HCT116 (cell line): ENCODE measurements around the gene KRTAP21-1. TPM values are rescaled to one million over a fixed set of nuclear protein-coding genes. Genes with fewer than 3 reads are reported as not detected.

Experiments used
- ATAC-seq: fragments of 200-7000 bp; cut with Tn5 transposase; 2 replicates; pipeline ENCODE4 v1.9.1; 2020; ENCODE audit warnings: mild to moderate bottlenecking, moderate library complexity
- BruUV-seq: library from RNA; stranded (reverse); fragments of 400-500 nt; replicated peaks from 2 replicates; lab custom pipeline; 2021; lab: Mats Ljungman, UMichigan
- CTCF ChIA-PET: fragments of 300-600 bp; sonication (Branson Sonifier 250); formaldehyde crosslinking; loops from one replicate; lab custom pipeline; 2021; ENCODE audit warnings: antibody characterized with exemption; lab: Charles Lee
- POLR2A ChIA-PET: fragments of 300-600, 350-600 bp; sonication (Branson Sonifier 250); formaldehyde crosslinking; loops from one replicate; lab custom pipeline; 2021; ENCODE audit warnings: antibody characterized with exemption; lab: Charles Lee
- RAD21 ChIA-PET, 2 experiments: fragments of 300-600 bp; sonication (Branson Sonifier 250); formaldehyde crosslinking; loops; one replicate each; lab custom pipeline; 2023; ENCODE audit warnings: low total read pairs in 2 of 2; ENCODE audit not compliant: uncharacterized antibody in 2 of 2, unreplicated experiment in 2 of 2, low non-redundant PET in 1 of 2; lab: Charles Lee
- DNase-seq: peaks from one replicate; pipeline ENCODE4 v3.0.0-alpha.2; 2010; ENCODE audit warnings: low read depth, low spot score
- H2AFZ ChIP-seq: fragments of 200-600 bp; shearing (Covaris generic), sonication (generic); 2 replicates; pipeline ENCODE4 v1.6.1; 2017; ENCODE audit warnings: low read depth, mixed run types, mixed read lengths, antibody characterized with exemption, low read length; ENCODE audit not compliant: poor library complexity, severe bottlenecking
- H3K27ac ChIP-seq: 2 replicates; pipeline ENCODE4 v1.5.1; 2012; ENCODE audit warnings: low read depth, low read length
- H3K27me3 ChIP-seq: fragments of 200-600 bp; sonication (generic); 2 replicates; pipeline ENCODE4 v1.6.1; 2016; ENCODE audit warnings: mixed run types, low read length, mixed read lengths; ENCODE audit not compliant: insufficient read depth
- H3K36me3 ChIP-seq, 2 experiments: fragments of 200-500 bp in 1 of 2; fragments of 200-600 bp in 1 of 2; sonication (Bioruptor generic) in 1 of 2; sonication (generic) in 1 of 2; 2 replicates each; pipeline versions ENCODE4 v1.5.1 to v1.6.1; 2014 to 2016; ENCODE audit warnings: low read length in 2 of 2, inconsistent platforms in 1 of 2, mixed read lengths in 1 of 2, mixed run types in 1 of 2; ENCODE audit not compliant: insufficient read depth in 2 of 2, control insufficient read depth in 1 of 2
- H3K4me1 ChIP-seq, 2 experiments: fragments of 200-600 bp in 1 of 2; sonication (generic) in 1 of 2; 2 replicates each; pipeline versions ENCODE4 v1.5.1 to v1.6.1; 2012 to 2017; ENCODE audit warnings: low read length in 2 of 2, inconsistent platforms in 1 of 2, mild to moderate bottlenecking in 1 of 2, mixed read lengths in 1 of 2, mixed run types in 1 of 2, moderate library complexity in 1 of 2; ENCODE audit not compliant: insufficient read depth in 2 of 2, control insufficient read depth in 1 of 2
- H3K4me2 ChIP-seq: fragments of 200-600 bp; sonication (generic); 2 replicates; pipeline ENCODE4 v1.6.1; 2017; ENCODE audit warnings: mixed run types, low read length, mixed read lengths
- H3K4me3 ChIP-seq, 2 experiments: fragments of 200-600 bp in 1 of 2; sonication (generic) in 1 of 2; replicated peaks in 1 of 2; 2 replicates each; pipeline ENCODE4 v1.5.1; 2011 to 2016; ENCODE audit warnings: low read length in 2 of 2, control low read depth in 1 of 2, low read depth in 1 of 2, mild to moderate bottlenecking in 1 of 2, mixed read lengths in 1 of 2, mixed run types in 1 of 2
- H3K79me2 ChIP-seq: fragments of 200-600 bp; sonication (generic); 2 replicates; pipeline ENCODE4 v1.6.1; 2017; ENCODE audit warnings: mild to moderate bottlenecking, mixed run types, low read length, moderate library complexity, mixed read lengths; ENCODE audit not compliant: insufficient read depth
- H3K9ac ChIP-seq: fragments of 200-600 bp; sonication (generic); 2 replicates; pipeline ENCODE4 v1.6.1; 2016; ENCODE audit warnings: low read length, mixed read lengths
- H3K9me2 ChIP-seq: fragments of 200-600 bp; sonication (generic), shearing (Covaris generic); 2 replicates; pipeline ENCODE4 v1.6.1; 2017; ENCODE audit warnings: mixed run types, mild to moderate bottlenecking, moderate library complexity; ENCODE audit not compliant: insufficient read depth
- H3K9me3 ChIP-seq, 2 experiments: fragments of 200-500 bp in 1 of 2; fragments of 200-600 bp in 1 of 2; sonication (Bioruptor generic) in 1 of 2; sonication (generic) in 1 of 2; 2 replicates each; pipeline ENCODE4 v1.6.1; 2014 to 2017; ENCODE audit warnings: low read length in 2 of 2, mixed read lengths in 2 of 2, inconsistent platforms in 1 of 2, low read depth in 1 of 2, mild to moderate bottlenecking in 1 of 2, mixed run types in 1 of 2, moderate library complexity in 1 of 2; ENCODE audit not compliant: control insufficient read depth in 1 of 2, insufficient read depth in 1 of 2
- H4K20me1 ChIP-seq: fragments of 200-600 bp; sonication (generic), shearing (Covaris generic); 2 replicates; pipeline ENCODE4 v1.6.1; 2017; ENCODE audit warnings: mixed run types, mild to moderate bottlenecking, moderate library complexity; ENCODE audit not compliant: insufficient read depth
- CBX3 ChIP-seq: IDR thresholded peaks from 2 replicates; pipeline ENCODE4 v1.6.1; 2012; ENCODE audit warnings: low read depth
- CEBPB ChIP-seq: IDR thresholded peaks from 2 replicates; pipeline ENCODE4 v1.6.1; 2012; ENCODE audit warnings: low read depth
- EZH2phosphoT487 ChIP-seq: fragments of 200-600 bp; IDR thresholded peaks from 2 replicates; pipeline ENCODE4 v1.6.1; 2018; ENCODE audit warnings: antibody characterized with exemption, borderline replicate concordance
- POLR2AphosphoS5 ChIP-seq: IDR thresholded peaks from 2 replicates; pipeline ENCODE4 v1.6.1; 2011; ENCODE audit warnings: mild to moderate bottlenecking, low read depth, low read length, moderate library complexity
- RAD21 ChIP-seq: IDR thresholded peaks from 2 replicates; pipeline ENCODE4 v1.6.1; 2012; ENCODE audit warnings: low read depth, mild to moderate bottlenecking
- SRF ChIP-seq: IDR thresholded peaks from 2 replicates; pipeline ENCODE4 v1.6.1; 2012; ENCODE audit warnings: low read depth
- TCF7L2 ChIP-seq: IDR thresholded peaks from 2 replicates; pipeline ENCODE4 v1.7.0; 2011; ENCODE audit warnings: borderline replicate concordance, inconsistent platforms; ENCODE audit not compliant: insufficient read depth, insufficient read length; ENCODE audit errors: extremely low read depth
- ZFX ChIP-seq: fragments of 450-650 bp; IDR thresholded peaks from 2 replicates; pipeline ENCODE4 v1.6.1; 2017
- ZNF274 ChIP-seq: fragments of 200-500 bp; sonication (Bioruptor generic); IDR thresholded peaks from 2 replicates; pipeline ENCODE4 v1.6.1; 2014; ENCODE audit warnings: mild to moderate bottlenecking, low read depth, low read length, inconsistent platforms
- intact Hi-C: fragments of 100-400 bp; cut with micrococcal nuclease; formaldehyde crosslinking; loops from 2 replicates; pipeline ENCODE4 v1.10.0; 2022
- total RNA-seq: library from RNA; stranded (reverse); gene quantifications from one replicate; pipeline ENCODE4 v1.2.1, GENCODE V29; 2021; ENCODE audit not compliant: unreplicated experiment
- TF ChIP-seq, protein P1 (sequence below): IDR thresholded peaks from 2 replicates; pipeline ENCODE4 v1.6.1; 2011; ENCODE audit warnings: mild to moderate bottlenecking, low read length, moderate library complexity; ENCODE audit not compliant: insufficient replicate concordance; ENCODE audit errors: extremely low read depth

The KRTAP21-1 gene
- total RNA-seq, 1 experiment from 2014 or later: not detected

DNA sequence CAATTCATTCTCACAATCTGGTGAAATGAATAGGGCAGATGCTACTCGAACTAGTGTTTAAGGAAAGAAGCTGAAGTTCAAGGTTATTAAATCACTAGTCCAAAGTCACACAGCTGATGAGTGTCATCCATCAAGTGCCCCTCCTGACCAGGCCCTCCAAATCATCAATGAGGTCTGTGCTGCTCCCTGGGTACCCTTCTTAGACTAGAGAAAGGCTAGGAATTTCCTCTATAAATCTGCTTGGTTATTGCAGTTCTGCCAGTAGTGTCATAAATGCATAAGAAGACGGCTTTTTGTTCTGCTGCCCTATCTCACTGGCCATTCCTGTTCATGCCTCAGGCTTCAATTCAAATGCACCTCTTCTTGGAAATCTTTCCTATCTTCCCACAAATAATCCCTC lies 5.5 kb upstream of the KRTAP21-1 start:
- H3K79me2 ChIP-seq: no peaks in the 10 kb centered on the region
- intact Hi-C loops: no loop called here
- H3K4me3 ChIP-seq: no peak overlapping the region
- H3K9me2 ChIP-seq: no peaks in the 10 kb centered on the region
- H3K27ac ChIP-seq: no peak overlapping the region
- no peaks in the 10 kb centered on the region for H4K20me1 ChIP-seq
- ChIA-PET CTCF (no interaction called here), RAD21 (no interaction called here), POLR2A (no interaction called here)
- no peaks in the 10 kb centered on the region for H3K27me3 ChIP-seq
- no peaks in the 10 kb centered on the region for H3K4me1 ChIP-seq
- no peaks in the 10 kb centered on the region for H3K36me3 ChIP-seq
- DNase-seq: no peak
- no peak overlapping the region for H3K4me2 ChIP-seq
- peaks cover 6 to 37% of the 10 kb centered on the region in 2 experiments; a peak in 3 of 4 replicates for H3K9me3 ChIP-seq
- H3K9ac ChIP-seq: no peak overlapping the region
- ATAC-seq: no peak
- TF ChIP-seq RAD21 (no peak), TCF7L2 (no peak), CBX3 (no peak), ZFX (no peak), POLR2AphosphoS5 (no peak), EZH2phosphoT487 (no peak)
- TF ChIP-seq, protein P1, sequence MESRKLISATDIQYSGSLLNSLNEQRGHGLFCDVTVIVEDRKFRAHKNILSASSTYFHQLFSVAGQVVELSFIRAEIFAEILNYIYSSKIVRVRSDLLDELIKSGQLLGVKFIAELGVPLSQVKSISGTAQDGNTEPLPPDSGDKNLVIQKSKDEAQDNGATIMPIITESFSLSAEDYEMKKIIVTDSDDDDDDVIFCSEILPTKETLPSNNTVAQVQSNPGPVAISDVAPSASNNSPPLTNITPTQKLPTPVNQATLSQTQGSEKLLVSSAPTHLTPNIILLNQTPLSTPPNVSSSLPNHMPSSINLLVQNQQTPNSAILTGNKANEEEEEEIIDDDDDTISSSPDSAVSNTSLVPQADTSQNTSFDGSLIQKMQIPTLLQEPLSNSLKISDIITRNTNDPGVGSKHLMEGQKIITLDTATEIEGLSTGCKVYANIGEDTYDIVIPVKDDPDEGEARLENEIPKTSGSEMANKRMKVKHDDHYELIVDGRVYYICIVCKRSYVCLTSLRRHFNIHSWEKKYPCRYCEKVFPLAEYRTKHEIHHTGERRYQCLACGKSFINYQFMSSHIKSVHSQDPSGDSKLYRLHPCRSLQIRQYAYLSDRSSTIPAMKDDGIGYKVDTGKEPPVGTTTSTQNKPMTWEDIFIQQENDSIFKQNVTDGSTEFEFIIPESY: no peak
- no peak overlapping the region for H2AFZ ChIP-seq
- no TSS peak for BruUV-seq

DNA sequence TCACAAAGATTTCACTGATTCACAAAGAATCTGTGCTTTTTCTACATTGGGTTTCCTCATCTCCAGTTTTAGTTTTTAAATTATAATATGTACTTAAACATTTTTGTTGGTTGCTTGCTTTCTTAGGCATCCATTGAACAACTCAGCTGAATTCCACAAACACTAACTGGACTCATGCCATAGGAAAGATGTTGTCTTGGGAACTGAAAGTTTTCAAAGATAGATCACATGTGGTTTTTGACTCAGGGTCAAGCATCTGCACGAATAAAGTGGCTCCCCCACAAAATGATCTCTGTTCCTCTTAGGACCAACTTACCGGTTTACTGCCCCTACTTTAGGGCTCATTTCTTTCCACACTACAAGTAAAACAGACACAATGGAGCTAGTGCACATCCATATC lies 3.1 kb upstream of the KRTAP21-1 start:
- no peak overlapping the region for H3K9ac ChIP-seq
- H3K4me2 ChIP-seq: no peak overlapping the region
- no TSS peak for BruUV-seq
- H3K9me3 ChIP-seq: peaks cover 6 to 25% of the 10 kb centered on the region in 2 experiments; a peak in 3 of 4 replicates
- no peaks in the 10 kb centered on the region for H3K27me3 ChIP-seq
- ChIA-PET CTCF (no interaction called here), POLR2A (no interaction called here), RAD21 (no interaction called here)
- TF ChIP-seq TCF7L2 (no peak), SRF (no peak), ZNF274 (no peak), CEBPB (no peak)
- TF ChIP-seq, protein P1: no peak
- no peak overlapping the region for H2AFZ ChIP-seq
- no peaks in the 10 kb centered on the region for H4K20me1 ChIP-seq
- ATAC-seq (no peak), DNase-seq (no peak)
- H3K4me3 ChIP-seq: no peak overlapping the region
- no peak overlapping the region for H3K27ac ChIP-seq
- no peaks in the 10 kb centered on the region for H3K4me1 ChIP-seq
- intact Hi-C loops: no loop called here
- H3K9me2 ChIP-seq: no peaks in the 10 kb centered on the region
- no peaks in the 10 kb centered on the region for H3K79me2 ChIP-seq
- no peaks in the 10 kb centered on the region for H3K36me3 ChIP-seq
